Measurements from ENCODE around the gene PLN. TPM values are rescaled to one million over a fixed set of nuclear protein-coding genes. Genes with fewer than 3 reads are reported as not detected.

The PLN gene
- polyA plus RNA-seq, 3 donors, result 0.28 TPM; not detected in 2

- H3K27me3 ChIP-seq (ENCODE audit: control insufficient read depth in 2 of 2, insufficient read depth in 2 of 2, low read length in 2 of 2), result no peaks in the 10 kb centered on the region
- peaks cover 11 to 12% of the 10 kb centered on the region in 2 donors for H3K4me1 ChIP-seq (ENCODE audit: control insufficient read depth in 1 of 2, insufficient read depth in 2 of 2, low read length in 2 of 2)
- TF ChIP-seq CTCF (IDR thresholded peaks at IDR 0.05), result no peak
- Mint-ChIP-seq H3K27me3 (ENCODE audit: low read depth in 3 of 3) (peaks cover 0 to 2% (median 0%) of the 10 kb centered on the region in 3 donors), H3K36me3 (peaks cover 11 to 13% of the 10 kb centered on the region in 2 donors), H3K9me3 (peaks cover 0 to 5% (median 0%) of the 10 kb centered on the region in 7 donors), H3K4me1 (peaks cover 11% of the 10 kb centered on the region), H3K4me3 (no peak overlapping the region), H3K27ac (no peak overlapping the region)
- H3K9ac ChIP-seq (ENCODE audit: insufficient read depth, low read length, poor library complexity, severe bottlenecking), result no peak overlapping the region
- H3K9me3 ChIP-seq (replicated peaks in 1 of 2; ENCODE audit: control insufficient read depth in 1 of 2, insufficient read depth in 1 of 2, low read length in 2 of 2), result no peaks in the 10 kb centered on the region
- no peak for DNase-seq
- no CpG with 5 or more reads among the region's 5 CpGs for WGBS (ENCODE audit: insufficient coverage)
- H3K4me3 ChIP-seq (replicated peaks in 1 of 3; ENCODE audit: low read depth in 2 of 3, low read length in 3 of 3), result no peak overlapping the region
- H3K27ac ChIP-seq (ENCODE audit: low read depth in 1 of 2, low read length in 2 of 2), result no peak overlapping the region
- H3K4me2 ChIP-seq (replicated peaks; ENCODE audit: extremely low read depth, low read length, poor library complexity, severe bottlenecking), result no peak overlapping the region
- peaks cover 100% of the 10 kb centered on the region for H4K20me1 ChIP-seq (ENCODE audit: insufficient read depth, low read length)
- no peaks in the 10 kb centered on the region for H3K36me3 ChIP-seq (replicated peaks in 1 of 2; ENCODE audit: control insufficient read depth in 1 of 2, insufficient read depth in 2 of 2, low read length in 2 of 2)
- peaks cover 39% of the 10 kb centered on the region for H3K79me2 ChIP-seq (ENCODE audit: insufficient read depth, low read length)
- intact Hi-C loops (cut with micrococcal nuclease), result loop anchor here in 1 of 2 donors (10.0 kb wide), 1 partner anchor 1142 kb away; no protein-coding TSS in a partner anchor
- no peak overlapping the region for H2AFZ ChIP-seq (ENCODE audit: insufficient read depth, low read depth, low read length, poor library complexity, severe bottlenecking)
Observed at GRCh38 chr6:118586746-118587485, 38.8 kb downstream of the PLN start.

GRCh38 chr6:118588626-118589025 lies 40.5 kb downstream of the PLN start:
- H4K20me1 ChIP-seq (ENCODE audit: insufficient read depth, low read length), result peaks cover 100% of the 10 kb centered on the region
- peaks cover 0 to 2% (median 0%) of the 10 kb centered on the region in 3 donors for H3K27me3 Mint-ChIP-seq (ENCODE audit: low read depth in 3 of 3)
- H3K4me3 ChIP-seq (replicated peaks in 1 of 3; ENCODE audit: low read depth in 2 of 3, low read length in 3 of 3), result no peak overlapping the region
- no peaks in the 10 kb centered on the region for H3K9me3 ChIP-seq (replicated peaks in 1 of 2; ENCODE audit: control insufficient read depth in 1 of 2, insufficient read depth in 1 of 2, low read length in 2 of 2)
- peaks cover 38% of the 10 kb centered on the region for H3K79me2 ChIP-seq (ENCODE audit: insufficient read depth, low read length)
- no peaks in the 10 kb centered on the region for H3K4me1 Mint-ChIP-seq
- H3K27me3 ChIP-seq (ENCODE audit: control insufficient read depth in 2 of 2, insufficient read depth in 2 of 2, low read length in 2 of 2), result no peaks in the 10 kb centered on the region
- no peak overlapping the region for H3K27ac Mint-ChIP-seq
- WGBS (ENCODE audit: insufficient coverage), result no CpG with 5 or more reads among the region's 5 CpGs
- no peak overlapping the region for H3K9ac ChIP-seq (ENCODE audit: insufficient read depth, low read length, poor library complexity, severe bottlenecking)
- no peak overlapping the region for H3K4me3 Mint-ChIP-seq
- H3K4me1 ChIP-seq (ENCODE audit: control insufficient read depth in 1 of 2, insufficient read depth in 2 of 2, low read length in 2 of 2), result no peaks in the 10 kb centered on the region
- H3K9me3 Mint-ChIP-seq, result peaks cover 0 to 5% (median 0%) of the 10 kb centered on the region in 7 donors
- no peak for TF ChIP-seq CTCF (IDR thresholded peaks at IDR 0.05)
- H3K27ac ChIP-seq (ENCODE audit: low read depth in 1 of 2, low read length in 2 of 2), result no peak overlapping the region
- no peaks in the 10 kb centered on the region for H3K36me3 ChIP-seq (replicated peaks in 1 of 2; ENCODE audit: control insufficient read depth in 1 of 2, insufficient read depth in 2 of 2, low read length in 2 of 2)
- DNase-seq, result no peak
- no peak overlapping the region for H3K4me2 ChIP-seq (replicated peaks; ENCODE audit: extremely low read depth, low read length, poor library complexity, severe bottlenecking)
- H2AFZ ChIP-seq (ENCODE audit: insufficient read depth, low read depth, low read length, poor library complexity, severe bottlenecking), result no peak overlapping the region
- intact Hi-C loops (cut with micrococcal nuclease), result loop anchor here in 1 of 2 donors (10.0 kb wide), 1 partner anchor 1144 kb away; no protein-coding TSS in a partner anchor
- H3K36me3 Mint-ChIP-seq, result peaks cover 11 to 18% of the 10 kb centered on the region in 2 donors

All from CD14-positive monocyte (primary cell).